SJCRH30 (cell line): ENCODE data around the gene SPTBN4. TPM values are rescaled to one million over a fixed set of nuclear protein-coding genes. Genes with fewer than 3 reads are reported as not detected.

Source experiments
- DNase-seq, 2 experiments: peaks; one replicate each; pipeline ENCODE4 v3.0.0-alpha.2; 2015 to 2020
- H3K27ac ChIP-seq: fragments of 250-450 bp; sonication (Bioruptor Pico); 2 replicates; pipeline ENCODE4 v1.5.1; 2020; ENCODE audit warnings: mild to moderate bottlenecking, moderate library complexity
- H3K27me3 ChIP-seq: fragments of 250-450 bp; sonication (Bioruptor Pico); 2 replicates; pipeline ENCODE4 v1.5.1; 2020; ENCODE audit warnings: mild to moderate bottlenecking, moderate library complexity
- H3K36me3 ChIP-seq: fragments of 250-450 bp; sonication (Bioruptor Pico); 2 replicates; pipeline ENCODE4 v1.5.1; 2020; ENCODE audit warnings: mild to moderate bottlenecking, moderate library complexity
- H3K4me1 ChIP-seq: fragments of 250-450 bp; sonication (Bioruptor Pico); 2 replicates; pipeline ENCODE4 v1.5.1; 2020; ENCODE audit warnings: mild to moderate bottlenecking, moderate library complexity
- H3K4me3 ChIP-seq: fragments of 250-450 bp; sonication (Bioruptor Pico); 2 replicates; pipeline ENCODE4 v1.5.1; 2020; ENCODE audit warnings: mild to moderate bottlenecking, moderate library complexity
- H3K9me3 ChIP-seq: fragments of 250-450 bp; sonication (Bioruptor Pico); replicated peaks from 2 replicates; pipeline ENCODE4 v1.5.1; 2020; ENCODE audit warnings: mild to moderate bottlenecking, moderate library complexity
- total RNA-seq: library from RNA; depleted of rRNA; stranded (reverse); fragments of >200 nt; shearing (Covaris generic); gene quantifications from 2 replicates; pipeline ENCODE4 v1.2.3, GENCODE V29; 2014

Gene SPTBN4
- total RNA-seq, 1 experiment from 2014 or later = 0.32 TPM

DNA sequence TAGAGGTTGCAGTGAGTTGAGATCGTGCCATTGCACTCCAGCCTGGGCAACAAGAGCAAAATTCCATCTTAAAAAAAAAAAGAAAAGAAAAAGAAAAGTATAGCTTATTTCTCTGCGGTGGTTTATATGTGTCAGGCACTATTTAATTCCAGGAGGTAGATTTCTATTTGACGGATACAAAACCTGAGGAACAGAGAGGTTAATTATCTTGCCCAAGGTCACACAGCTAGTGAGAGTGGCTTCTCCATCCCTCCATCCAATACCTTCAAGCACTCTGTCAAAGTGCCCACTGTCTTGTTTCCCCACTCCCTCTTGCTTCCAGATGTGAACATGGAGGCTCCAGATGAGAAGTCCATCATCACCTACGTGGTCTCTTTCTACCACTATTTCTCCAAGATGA lies 34.8 kb downstream of the SPTBN4 start:
- Histone ChIP-seq H3K27ac (no peak overlapping the region), H3K4me1 (no peaks in the 10 kb centered on the region), H3K36me3 (no peaks in the 10 kb centered on the region), H3K9me3 (no peaks in the 10 kb centered on the region), H3K27me3 (no peaks in the 10 kb centered on the region), H3K4me3 (no peak overlapping the region)
- no peak for DNase-seq

DNA sequence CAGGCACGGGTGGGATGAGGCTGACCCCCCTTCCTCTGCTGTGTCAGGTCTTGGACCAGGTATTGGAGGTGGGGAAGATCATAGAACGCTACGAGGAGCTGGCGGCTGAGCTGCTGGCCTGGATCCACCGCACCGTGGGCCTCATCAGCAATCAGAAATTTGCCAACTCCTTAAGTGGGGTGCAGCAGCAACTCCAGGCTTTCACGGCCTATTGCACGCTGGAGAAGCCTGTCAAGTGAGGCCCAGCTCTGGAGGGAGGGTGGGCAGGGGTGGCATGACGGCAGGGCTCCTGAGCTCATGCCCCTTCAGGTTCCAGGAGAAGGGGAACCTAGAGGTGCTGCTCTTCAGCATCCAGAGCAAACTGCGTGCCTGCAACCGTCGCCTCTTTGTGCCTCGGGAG lies 35.3 kb downstream of the SPTBN4 start:
- H3K27me3 ChIP-seq = no peaks in the 10 kb centered on the region
- no peak overlapping the region for H3K4me3 ChIP-seq
- H3K9me3 ChIP-seq = no peaks in the 10 kb centered on the region

DNA sequence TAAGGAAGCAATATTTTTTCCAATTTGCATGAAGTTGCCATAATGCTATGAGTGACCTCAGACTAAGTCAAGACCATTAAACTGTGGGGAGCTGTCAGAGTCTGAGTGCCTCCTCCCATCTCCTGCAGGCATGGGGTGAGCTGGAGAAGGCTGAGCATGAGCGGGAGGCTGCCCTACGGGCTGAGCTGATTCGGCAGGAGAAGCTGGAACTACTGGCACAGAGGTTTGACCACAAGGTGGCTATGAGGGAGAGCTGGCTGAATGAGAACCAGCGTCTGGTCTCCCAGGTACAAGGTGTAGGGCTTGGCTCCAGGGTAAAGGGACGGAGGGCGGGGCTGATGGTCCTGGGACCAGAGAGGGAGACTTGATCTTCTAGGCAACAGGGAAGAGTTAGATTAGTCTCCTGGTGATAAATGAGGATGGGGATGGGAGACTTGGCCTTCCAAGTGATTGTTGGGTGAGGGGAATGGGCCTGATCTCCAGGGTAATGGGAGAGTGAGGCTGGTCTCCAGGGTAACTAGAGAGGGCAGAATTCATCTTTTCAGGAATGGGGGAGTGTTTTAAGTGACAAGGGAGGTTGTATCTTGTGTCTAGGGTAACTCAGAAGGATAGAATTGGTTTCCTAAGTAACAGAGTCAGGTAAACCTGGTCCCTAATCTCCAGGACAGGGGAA lies 36.0 kb downstream of the SPTBN4 start:
- H3K27ac ChIP-seq = no peak overlapping the region
- DNase-seq = no peak
- H3K4me1 ChIP-seq = no peaks in the 10 kb centered on the region
- H3K4me3 ChIP-seq = no peak overlapping the region
- no peaks in the 10 kb centered on the region for H3K9me3 ChIP-seq
- no peaks in the 10 kb centered on the region for H3K36me3 ChIP-seq
- H3K27me3 ChIP-seq = no peaks in the 10 kb centered on the region

More for the DNA sequence above, 35.3 kb downstream of the SPTBN4 start:
- H3K36me3 ChIP-seq = no peaks in the 10 kb centered on the region
- H3K27ac ChIP-seq = no peak overlapping the region
- no peak for DNase-seq
- no peaks in the 10 kb centered on the region for H3K4me1 ChIP-seq

DNA sequence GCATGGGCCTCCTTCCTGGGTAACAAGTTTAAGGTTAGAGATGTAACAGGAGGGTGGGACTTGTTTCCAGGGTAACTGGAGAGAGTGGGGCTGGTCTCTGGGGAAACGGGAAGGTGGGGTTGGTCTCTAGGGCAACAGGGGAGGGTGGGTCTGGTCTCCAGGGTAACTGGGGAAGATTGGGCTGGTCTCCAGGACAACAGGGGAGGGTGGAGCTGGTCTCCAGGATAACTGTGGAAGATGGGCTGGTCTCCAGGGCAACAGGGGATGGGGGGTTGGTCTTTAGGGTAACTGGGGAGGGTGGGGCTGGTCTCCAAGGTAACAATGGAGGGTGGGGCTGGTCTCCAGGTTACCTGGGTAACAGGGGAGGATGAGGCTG lies 36.5 kb downstream of the SPTBN4 start:
- no peaks in the 10 kb centered on the region for H3K36me3 ChIP-seq
- peak in 1 of 2 experiments; percentile 18 for DNase-seq
- no peaks in the 10 kb centered on the region for H3K27me3 ChIP-seq
- no peaks in the 10 kb centered on the region for H3K4me1 ChIP-seq
- no peaks in the 10 kb centered on the region for H3K9me3 ChIP-seq
- no peak overlapping the region for H3K4me3 ChIP-seq
- H3K27ac ChIP-seq = no peak overlapping the region

DNA sequence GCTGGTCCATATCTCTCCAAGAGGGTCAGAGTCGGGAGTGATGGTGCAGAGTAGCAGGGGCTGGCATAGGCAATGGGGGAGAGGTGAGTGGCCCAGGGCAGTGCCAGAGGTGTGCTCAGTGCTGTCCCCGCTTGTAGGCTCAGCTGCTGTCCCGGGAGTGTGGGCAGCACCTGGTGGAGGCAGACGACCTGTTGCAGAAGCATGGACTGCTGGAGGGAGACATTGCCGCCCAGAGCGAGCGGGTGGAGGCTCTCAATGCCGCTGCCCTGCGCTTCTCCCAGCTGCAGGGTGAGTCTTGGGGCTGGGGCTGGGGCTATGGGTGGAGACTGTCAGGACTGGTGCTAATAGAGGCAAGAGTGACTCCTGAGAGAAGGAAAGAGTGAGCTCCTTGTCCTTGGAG lies 39.3 kb downstream of the SPTBN4 start:
- Histone ChIP-seq H3K27me3 (no peaks in the 10 kb centered on the region), H3K4me3 (no peak overlapping the region), H3K27ac (no peak overlapping the region), H3K36me3 (no peaks in the 10 kb centered on the region), H3K4me1 (no peaks in the 10 kb centered on the region), H3K9me3 (no peaks in the 10 kb centered on the region)
- no peak for DNase-seq

DNA sequence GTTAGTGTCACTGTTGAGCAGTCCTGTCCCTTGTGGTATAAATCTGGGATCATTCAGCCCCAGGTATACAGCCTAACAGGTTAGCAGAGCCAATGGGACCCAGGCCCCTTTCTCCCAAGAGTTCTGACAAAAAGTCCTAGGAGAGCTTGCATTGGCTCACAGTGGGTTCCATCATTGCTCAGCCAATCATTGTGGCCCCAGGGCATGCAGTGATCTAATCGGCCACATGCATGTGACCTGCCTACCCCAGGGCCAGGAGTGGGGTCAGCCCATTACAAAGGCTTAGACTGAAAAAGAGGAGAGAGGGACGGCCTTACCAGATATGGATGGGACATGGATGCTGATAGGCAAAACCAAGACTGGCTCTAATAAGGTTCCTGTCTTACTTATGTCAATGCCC lies 41.1 kb downstream of the SPTBN4 start:
- no peak overlapping the region for H3K4me3 ChIP-seq
- H3K4me1 ChIP-seq = no peaks in the 10 kb centered on the region
- H3K9me3 ChIP-seq = no peaks in the 10 kb centered on the region
- H3K27ac ChIP-seq = no peak overlapping the region
- DNase-seq = no peak
- H3K27me3 ChIP-seq = peaks cover 5% of the 10 kb centered on the region; the same call in 1 of the 2 replicates
- no peaks in the 10 kb centered on the region for H3K36me3 ChIP-seq

DNA sequence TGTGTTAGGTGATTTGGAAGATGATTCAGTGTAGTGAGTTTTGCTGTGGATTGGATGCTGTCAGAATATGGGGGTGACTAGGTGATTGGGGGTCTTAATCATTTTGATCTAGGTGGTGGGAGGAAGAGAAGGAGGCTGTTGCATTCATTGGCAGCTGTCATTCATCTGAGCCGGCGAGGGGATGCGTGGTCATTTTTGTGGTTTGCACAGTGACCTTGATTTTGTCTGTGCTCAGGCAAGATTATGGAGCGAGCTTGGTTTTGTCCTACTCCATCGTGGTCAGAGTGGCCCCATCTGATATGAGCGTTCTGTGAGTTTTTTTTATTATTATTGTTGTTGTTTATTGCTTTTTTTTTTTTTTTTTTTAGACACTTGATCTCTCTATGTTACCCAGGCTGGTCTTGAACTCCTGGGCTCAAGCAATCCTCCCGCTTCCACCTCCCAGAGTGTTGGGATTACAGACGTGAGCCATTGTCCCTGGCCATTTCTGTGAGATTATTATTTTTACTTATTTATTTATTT lies 42.0 kb downstream of the SPTBN4 start:
- no peaks in the 10 kb centered on the region for H3K4me1 ChIP-seq
- peaks cover 5% of the 10 kb centered on the region; the same call in 1 of the 2 replicates for H3K27me3 ChIP-seq
- H3K36me3 ChIP-seq = no peaks in the 10 kb centered on the region
- no peak for DNase-seq
- H3K9me3 ChIP-seq = no peaks in the 10 kb centered on the region
- H3K27ac ChIP-seq = no peak overlapping the region
- H3K4me3 ChIP-seq = no peak overlapping the region

DNA sequence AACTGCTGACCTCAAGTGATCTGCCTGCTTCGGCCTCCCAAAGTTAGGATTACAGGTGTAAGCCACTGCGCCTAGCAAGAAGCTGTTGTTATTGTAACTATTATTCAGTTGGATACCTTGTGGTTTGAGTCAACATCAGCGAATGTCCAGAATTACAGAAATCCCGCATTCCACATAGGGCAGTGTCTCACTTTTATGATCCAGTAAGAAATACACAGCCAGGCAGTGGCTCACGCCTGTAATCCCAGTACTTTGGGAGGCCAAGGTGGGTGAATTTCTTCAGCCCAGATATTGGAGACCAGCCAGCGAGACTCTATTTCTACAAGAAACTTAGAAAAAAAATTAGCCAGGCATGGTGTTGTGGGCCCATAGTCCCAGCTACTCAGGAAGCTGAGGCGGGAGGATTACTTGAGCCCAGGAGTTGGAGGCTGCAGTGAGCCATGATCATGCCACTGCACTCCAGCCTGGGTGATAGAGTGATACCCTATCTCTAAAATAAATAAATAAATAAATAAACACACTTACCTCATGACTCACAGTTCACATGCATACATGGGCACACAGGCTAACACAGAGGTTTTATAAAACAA lies 43.8 kb downstream of the SPTBN4 start:
- Histone ChIP-seq H3K27me3 (peaks cover 5% of the 10 kb centered on the region; the same call in 1 of the 2 replicates), H3K9me3 (no peaks in the 10 kb centered on the region)
- DNase-seq = no peak

DNA sequence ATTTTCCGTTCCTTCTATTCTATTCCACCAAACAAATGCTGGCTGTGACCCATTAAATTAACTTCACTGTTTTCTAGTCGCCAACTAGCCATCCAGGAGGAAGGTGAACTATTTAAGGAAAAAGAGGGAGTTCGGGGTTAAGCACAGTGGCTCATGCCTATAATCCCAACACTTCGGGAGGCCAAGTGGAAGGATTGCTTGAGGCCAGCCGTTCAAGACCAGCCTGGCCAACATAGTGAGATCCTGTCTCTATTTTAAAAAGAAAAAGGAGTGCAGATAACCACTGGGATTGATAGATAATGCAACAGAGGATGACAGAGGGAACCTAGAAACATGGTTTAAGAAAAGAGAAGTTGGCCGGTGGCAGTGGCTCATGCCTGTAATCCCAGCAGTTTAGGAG lies 44.7 kb downstream of the SPTBN4 start:
- no peaks in the 10 kb centered on the region for H3K36me3 ChIP-seq
- DNase-seq = no peak
- no peak overlapping the region for H3K4me3 ChIP-seq
- H3K27ac ChIP-seq = no peak overlapping the region
- H3K4me1 ChIP-seq = no peaks in the 10 kb centered on the region
- no peaks in the 10 kb centered on the region for H3K9me3 ChIP-seq
- peaks cover 5% of the 10 kb centered on the region; the same call in 1 of the 2 replicates for H3K27me3 ChIP-seq

More for the DNA sequence above, 43.8 kb downstream of the SPTBN4 start:
- Histone ChIP-seq H3K4me3 (no peak overlapping the region), H3K36me3 (no peaks in the 10 kb centered on the region), H3K4me1 (no peaks in the 10 kb centered on the region), H3K27ac (no peak overlapping the region)

DNA sequence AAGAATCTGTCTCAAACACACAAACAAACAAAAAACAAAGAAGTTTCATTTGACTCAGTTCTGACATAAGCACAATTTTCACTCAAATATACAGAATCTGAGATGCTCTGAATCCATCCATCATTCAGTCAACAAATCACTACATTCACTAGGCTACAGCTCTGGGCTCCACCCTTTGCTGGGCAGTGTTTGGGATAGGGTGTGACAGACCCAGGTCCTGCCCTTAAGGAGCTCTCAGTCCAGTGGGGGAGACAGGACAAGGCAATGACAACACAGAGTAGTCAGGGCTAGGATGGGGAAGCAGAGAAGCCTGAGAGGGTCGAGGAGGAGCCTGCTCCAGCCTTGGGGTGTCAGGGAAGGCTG lies 45.3 kb downstream of the SPTBN4 start:
- Histone ChIP-seq H3K4me3 (no peak overlapping the region), H3K27ac (no peak overlapping the region), H3K27me3 (peaks cover 5% of the 10 kb centered on the region; the same call in 1 of the 2 replicates), H3K36me3 (no peaks in the 10 kb centered on the region), H3K9me3 (no peaks in the 10 kb centered on the region), H3K4me1 (no peaks in the 10 kb centered on the region)
- no peak for DNase-seq

DNA sequence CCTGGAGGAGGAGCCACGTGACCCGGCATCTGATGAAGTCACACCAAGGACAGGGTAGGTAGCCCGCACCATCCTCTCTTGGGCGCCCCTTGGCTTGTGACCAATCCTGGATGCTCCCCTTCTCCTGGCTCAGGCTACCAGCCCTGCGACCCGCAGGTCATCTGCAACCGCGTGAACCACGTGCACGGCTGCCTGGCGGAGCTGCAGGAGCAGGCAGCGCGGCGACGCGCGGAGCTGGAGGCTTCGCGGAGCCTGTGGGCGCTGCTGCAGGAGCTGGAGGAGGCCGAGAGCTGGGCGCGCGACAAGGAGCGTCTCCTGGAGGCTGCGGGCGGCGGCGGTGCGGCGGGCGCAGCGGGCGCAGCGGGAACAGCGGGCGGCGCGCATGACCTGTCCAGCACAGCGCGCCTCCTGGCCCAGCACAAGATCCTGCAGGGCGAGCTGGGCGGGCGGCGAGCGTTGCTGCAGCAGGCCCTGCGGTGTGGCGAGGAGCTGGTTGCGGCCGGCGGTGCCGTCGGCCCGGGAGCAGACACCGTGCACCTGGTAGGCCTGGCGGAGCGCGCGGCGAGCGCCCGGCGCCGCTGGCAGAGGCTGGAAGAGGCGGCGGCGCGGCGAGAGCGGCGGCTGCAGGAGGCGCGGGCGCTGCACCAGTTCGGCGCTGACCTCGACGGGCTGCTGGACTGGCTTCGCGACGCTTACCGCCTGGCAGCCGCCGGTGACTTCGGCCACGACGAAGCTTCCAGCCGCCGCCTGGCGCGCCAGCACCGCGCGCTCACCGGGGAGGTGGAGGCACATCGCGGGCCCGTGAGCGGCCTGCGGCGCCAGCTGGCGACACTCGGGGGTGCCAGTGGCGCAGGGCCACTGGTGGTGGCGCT lies 45.9 kb downstream of the SPTBN4 start:
- Histone ChIP-seq H3K4me1 (no peaks in the 10 kb centered on the region), H3K36me3 (no peaks in the 10 kb centered on the region), H3K27me3 (peaks cover 5% of the 10 kb centered on the region; the same call in 1 of the 2 replicates), H3K9me3 (no peaks in the 10 kb centered on the region), H3K4me3 (no peak overlapping the region), H3K27ac (no peak overlapping the region)
- no peak for DNase-seq

DNA sequence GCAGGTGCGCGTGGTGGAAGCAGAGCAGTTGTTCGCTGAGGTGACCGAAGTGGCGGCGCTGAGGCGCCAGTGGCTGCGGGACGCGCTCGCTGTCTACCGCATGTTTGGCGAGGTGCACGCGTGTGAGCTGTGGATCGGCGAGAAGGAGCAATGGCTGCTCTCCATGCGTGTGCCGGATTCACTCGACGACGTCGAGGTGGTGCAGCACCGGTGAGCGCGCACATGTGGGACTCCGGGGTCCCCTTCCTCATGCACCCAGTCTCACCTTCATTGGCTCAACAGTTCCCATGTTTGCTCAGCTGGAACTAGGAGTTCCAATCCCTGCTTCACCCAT lies 46.5 kb downstream of the SPTBN4 start:
- Histone ChIP-seq H3K9me3 (no peaks in the 10 kb centered on the region), H3K4me1 (no peaks in the 10 kb centered on the region), H3K27me3 (peaks cover 5% of the 10 kb centered on the region; the same call in 1 of the 2 replicates), H3K36me3 (no peaks in the 10 kb centered on the region), H3K4me3 (no peak overlapping the region), H3K27ac (no peak overlapping the region)
- DNase-seq = no peak

DNA sequence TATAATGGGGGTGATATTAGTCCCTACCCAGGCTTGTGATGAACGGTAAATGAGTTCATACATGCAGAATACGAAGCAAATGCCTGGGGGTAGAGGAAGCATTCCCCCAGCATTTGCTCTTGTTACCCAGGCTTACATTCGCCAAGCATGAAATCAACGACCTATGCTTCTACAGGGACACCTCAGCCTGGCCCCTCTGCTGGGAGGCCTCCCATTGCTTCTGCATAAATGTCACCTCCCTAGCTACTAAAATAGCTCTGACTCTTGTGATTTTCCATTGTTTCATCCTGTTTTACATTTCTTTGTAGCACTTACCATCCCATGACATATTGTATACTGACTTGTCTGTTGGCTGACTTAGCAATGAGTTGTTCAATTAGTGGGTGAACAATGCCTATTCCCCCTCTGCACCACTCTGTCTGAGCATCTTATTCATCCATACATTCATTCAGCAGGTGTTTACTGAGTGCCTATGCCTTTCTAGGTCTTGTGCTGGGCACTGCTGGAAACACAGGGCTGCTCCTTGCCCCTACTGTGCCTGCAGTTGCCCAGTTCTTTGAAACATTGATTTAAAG lies 47.0 kb downstream of the SPTBN4 start:
- Histone ChIP-seq H3K27me3 (peaks cover 5% of the 10 kb centered on the region; the same call in 1 of the 2 replicates), H3K4me1 (no peaks in the 10 kb centered on the region), H3K9me3 (no peaks in the 10 kb centered on the region), H3K36me3 (no peaks in the 10 kb centered on the region), H3K27ac (no peak overlapping the region), H3K4me3 (no peak overlapping the region)
- DNase-seq = no peak

DNA sequence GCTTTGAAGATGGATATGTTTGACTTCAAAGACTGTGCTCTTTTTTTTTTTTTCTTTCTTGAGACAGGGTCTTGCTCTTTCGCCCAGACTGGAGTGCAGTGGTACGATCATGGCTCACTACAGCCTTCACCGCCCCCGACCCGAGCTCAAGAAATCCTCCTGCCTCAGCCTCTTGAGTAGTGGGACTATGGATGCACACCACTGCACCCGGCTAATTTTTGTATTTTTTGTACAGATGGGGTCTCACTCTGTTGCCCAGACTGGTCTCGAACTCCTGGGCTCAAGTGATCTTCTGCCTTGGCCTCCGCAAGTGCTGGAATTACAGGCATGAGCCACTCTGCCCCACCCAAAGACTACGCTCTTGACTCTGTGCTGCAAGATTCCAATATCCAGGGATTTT lies 50.4 kb downstream of the SPTBN4 start:
- Histone ChIP-seq H3K36me3 (no peaks in the 10 kb centered on the region), H3K9me3 (no peaks in the 10 kb centered on the region), H3K27me3 (peaks cover 3% of the 10 kb centered on the region), H3K27ac (no peak overlapping the region), H3K4me3 (no peak overlapping the region), H3K4me1 (no peaks in the 10 kb centered on the region)
- DNase-seq = no peak
